IMR-90 (cell line): ENCODE data around the gene HMGCLL1. TPM values are rescaled to one million over a fixed set of nuclear protein-coding genes. Genes with fewer than 3 reads are reported as not detected.

ENCODE experiments used
- ATAC-seq: fragments of 200-7000 bp; cut with Tn5 transposase; 2 replicates; pipeline ENCODE4 v1.9.1; 2020; ENCODE audit warnings: low read depth, mild to moderate bottlenecking, moderate library complexity
- BruUV-seq: library from RNA; stranded (reverse); fragments of 400-500 nt; replicated peaks from 2 replicates; lab custom pipeline; 2021; lab: Mats Ljungman, UMichigan
- CTCF ChIA-PET: fragments of 300-600 bp; formaldehyde crosslinking; extraction: SDS; loops from one replicate; lab custom pipeline; 2021; ENCODE audit warnings: antibody characterized with exemption; lab: Yijun Ruan, JAX
- POLR2A ChIA-PET: fragments of 300-600 bp; sonication (Branson Sonifier 250); formaldehyde crosslinking; loops from one replicate; lab custom pipeline; 2022; ENCODE audit warnings: antibody characterized with exemption; ENCODE audit not compliant: unreplicated experiment; lab: Charles Lee
- DNase-seq: peaks from one replicate; pipeline ENCODE4 v3.0.0; 2013
- H2AFZ ChIP-seq: replicated peaks from 2 replicates; pipeline ENCODE3; 2013; ENCODE audit warnings: low read length, mild to moderate bottlenecking; ENCODE audit not compliant: poor library complexity
- H2AK5ac ChIP-seq: 2 replicates; pipeline ENCODE4 v1.6.1; 2013; ENCODE audit warnings: low read depth, low read length, inconsistent platforms
- H2AK9ac ChIP-seq: replicated peaks from 2 replicates; pipeline ENCODE3; 2013; ENCODE audit warnings: mild to moderate bottlenecking, low read depth, low read length, moderate library complexity; ENCODE audit not compliant: poor library complexity
- H2BK120ac ChIP-seq: 2 replicates; pipeline ENCODE4 v1.6.1; 2013; ENCODE audit warnings: low read depth, low read length, inconsistent platforms
- H2BK15ac ChIP-seq: 3 replicates; pipeline ENCODE4 v1.6.1; 2013; ENCODE audit warnings: low read depth, low read length, inconsistent platforms
- H2BK20ac ChIP-seq: 2 replicates; pipeline ENCODE4 v1.6.1; 2013; ENCODE audit warnings: low read depth, mild to moderate bottlenecking, inconsistent platforms, low read length, moderate library complexity
- H2BK5ac ChIP-seq: 2 replicates; pipeline ENCODE4 v1.6.1; 2013; ENCODE audit warnings: mild to moderate bottlenecking, low read depth, low read length, inconsistent platforms; ENCODE audit not compliant: poor library complexity, severe bottlenecking
- H3K14ac ChIP-seq: replicated peaks from 2 replicates; pipeline ENCODE4 v1.6.1; 2013; ENCODE audit warnings: low read depth, low read length, inconsistent platforms
- H3K18ac ChIP-seq: 2 replicates; pipeline ENCODE4 v1.6.1; 2013; ENCODE audit warnings: low read depth, low read length, control low read depth
- H3K23ac ChIP-seq: 2 replicates; pipeline ENCODE4 v1.6.1; 2013; ENCODE audit warnings: low read depth, low read length, inconsistent platforms
- H3K27ac ChIP-seq: 2 replicates; pipeline ENCODE4 v1.5.1; 2013; ENCODE audit warnings: mild to moderate bottlenecking, control low read depth, low read length; ENCODE audit not compliant: insufficient read depth
- H3K27me3 ChIP-seq: 2 replicates; pipeline ENCODE4 v1.6.1; 2013; ENCODE audit warnings: low read length; ENCODE audit not compliant: control insufficient read depth, insufficient read depth
- H3K36me3 ChIP-seq: 2 replicates; pipeline ENCODE4 v1.6.1; 2013; ENCODE audit warnings: low read length, mixed read lengths; ENCODE audit not compliant: control insufficient read depth, insufficient read depth
- H3K4ac ChIP-seq: 2 replicates; pipeline ENCODE4 v1.6.1; 2013; ENCODE audit warnings: low read depth, low read length, inconsistent platforms
- H3K4me1 ChIP-seq: 2 replicates; pipeline ENCODE4 v1.6.1; 2013; ENCODE audit warnings: low read length, mixed read lengths; ENCODE audit not compliant: control insufficient read depth, insufficient read depth
- H3K4me2 ChIP-seq: 2 replicates; pipeline ENCODE4 v1.6.1; 2013; ENCODE audit warnings: low read depth, mild to moderate bottlenecking, control low read depth, low read length, moderate library complexity
- H3K4me3 ChIP-seq: 2 replicates; pipeline ENCODE4 v1.5.1; 2013; ENCODE audit warnings: low read depth, mild to moderate bottlenecking, control low read depth, low read length, moderate library complexity; ENCODE audit not compliant: insufficient read depth
- H3K56ac ChIP-seq: 2 replicates; pipeline ENCODE4 v1.6.1; 2013; ENCODE audit warnings: low read length, inconsistent platforms; ENCODE audit not compliant: insufficient read depth; ENCODE audit errors: extremely low read depth
- H3K79me1 ChIP-seq, 2 experiments: 2 replicates each; pipeline ENCODE4 v1.6.1; 2013; ENCODE audit warnings: low read length in 2 of 2, inconsistent platforms in 1 of 2, low read depth in 1 of 2
- H3K9ac ChIP-seq: 2 replicates; pipeline ENCODE4 v1.6.1; 2013; ENCODE audit warnings: low read depth, low read length, control low read depth
- H3K9me1 ChIP-seq: 2 replicates; pipeline ENCODE4 v1.6.1; 2013; ENCODE audit warnings: low read length, inconsistent platforms; ENCODE audit not compliant: insufficient read depth
- H3K9me3 ChIP-seq: 2 replicates; pipeline ENCODE4 v1.6.1; 2013; ENCODE audit warnings: low read length; ENCODE audit not compliant: control insufficient read depth, insufficient read depth
- H4K20me1 ChIP-seq: 2 replicates; pipeline ENCODE4 v1.6.1; 2013; ENCODE audit warnings: low read length, inconsistent platforms; ENCODE audit not compliant: insufficient read depth
- H4K5ac ChIP-seq: 2 replicates; pipeline ENCODE4 v1.6.1; 2013; ENCODE audit warnings: mild to moderate bottlenecking, low read depth, low read length, control low read depth
- H4K8ac ChIP-seq, 2 experiments: 2 replicates each; pipeline ENCODE4 v1.6.1; 2013; ENCODE audit warnings: low read depth in 2 of 2, low read length in 2 of 2, control low read depth in 1 of 2, inconsistent platforms in 1 of 2
- H4K91ac ChIP-seq: 2 replicates; pipeline ENCODE4 v1.6.1; 2013; ENCODE audit warnings: low read depth, low read length, inconsistent platforms; ENCODE audit not compliant: insufficient read depth
- BHLHE40 ChIP-seq: fragments of 150-350 bp; IDR thresholded peaks from 2 replicates; pipeline ENCODE4 v1.6.1; 2016; ENCODE audit warnings: mild to moderate bottlenecking, low read depth, low read length
- CEBPB ChIP-seq: IDR thresholded peaks from 2 replicates; pipeline ENCODE4 v1.6.1; 2012; ENCODE audit warnings: low read depth, low read length, improper control_type of control experiment
- CHD1 ChIP-seq: IDR thresholded peaks from 2 replicates; pipeline ENCODE4 v1.6.1; 2012; ENCODE audit warnings: low read depth, low read length, improper control_type of control experiment
- FOS ChIP-seq: fragments of 150-350 bp; IDR thresholded peaks from 2 replicates; pipeline ENCODE4 v1.6.1; 2016; ENCODE audit warnings: low read depth, low read length
- MAFK ChIP-seq: IDR thresholded peaks from 2 replicates; pipeline ENCODE4 v1.6.1; 2012; ENCODE audit warnings: low read depth, low read length, improper control_type of control experiment
- MXI1 ChIP-seq: IDR thresholded peaks from 2 replicates; pipeline ENCODE4 v1.6.1; 2012; ENCODE audit warnings: low read depth, mild to moderate bottlenecking, low read length, moderate library complexity, borderline replicate concordance
- NFE2L2 ChIP-seq: fragments of 150-350 bp; IDR thresholded peaks from 2 replicates; pipeline ENCODE4 v1.6.1; 2016; ENCODE audit warnings: low read depth, mild to moderate bottlenecking, low read length
- POLR2A ChIP-seq: IDR thresholded peaks from 2 replicates; pipeline ENCODE4 v1.6.1; 2012; ENCODE audit warnings: mild to moderate bottlenecking, low read depth, low read length
- RAD21 ChIP-seq: IDR thresholded peaks from 2 replicates; pipeline ENCODE4 v1.6.1; 2012; ENCODE audit warnings: low read length, improper control_type of control experiment
- RCOR1 ChIP-seq: IDR thresholded peaks from 2 replicates; pipeline ENCODE4 v1.6.1; 2012; ENCODE audit warnings: mild to moderate bottlenecking, low read length, improper control_type of control experiment; ENCODE audit not compliant: insufficient replicate concordance
- RFX5 ChIP-seq: IDR thresholded peaks from 2 replicates; pipeline ENCODE4 v1.8.0; 2012; ENCODE audit warnings: low read depth, mild to moderate bottlenecking, low read length, moderate library complexity
- SMC3 ChIP-seq: fragments of 150-350 bp; IDR thresholded peaks from 2 replicates; pipeline ENCODE4 v1.6.1; 2016; ENCODE audit warnings: low read depth, mild to moderate bottlenecking, antibody characterized with exemption, low read length, moderate library complexity
- WGBS, 2 experiments: methylation state at CpG; one replicate each; pipeline versions ENCODE4 v1.1.5 to v1.1.7; 2013; ENCODE audit warnings: missing lambda C conversion rate in 2 of 2; ENCODE audit not compliant: insufficient read length in 1 of 2; ENCODE audit errors: extremely low coverage in 2 of 2; 5-methylcytosine and 5-hydroxymethylcytosine counted together
- dilution Hi-C: fragments of 300-500 bp; cut with HindIII; formaldehyde crosslinking; loops from one replicate; pipeline ENCODE4 v1.14.3; 2018; ENCODE audit warnings: low sequenced_read_pairs; ENCODE audit not compliant: unreplicated experiment
- in situ Hi-C: fragments of 300-500 bp; cut with MboI; formaldehyde crosslinking; loops from 3 replicates; pipeline ENCODE4 v1.14.3; 2019; ENCODE audit warnings: low sequenced_read_pairs, inconsistent platforms, mixed read lengths
- intact Hi-C: fragments of 100-400 bp; cut with micrococcal nuclease; formaldehyde crosslinking; loops from 2 replicates; pipeline ENCODE4 v1.10.0; 2022
- polyA plus RNA-seq, 3 experiments: library from polyadenylated mRNA; depleted of rRNA; stranded (reverse); fragments of >200 nt; gene quantifications; 2 replicates each; pipeline ENCODE4 v1.2.3, GENCODE V29; 2012; ENCODE audit warnings: low replicate concordance in 1 of 3
- total RNA-seq: library from RNA; depleted of rRNA; stranded (reverse); fragments of >200 nt; gene quantifications from 2 replicates; pipeline ENCODE4 v1.2.3, GENCODE V29; 2012
- TF ChIP-seq, protein P1 (sequence below): fragments of 150-350 bp; IDR thresholded peaks from 2 replicates; pipeline ENCODE4 v1.6.1; 2016; ENCODE audit warnings: low read depth, mild to moderate bottlenecking, low read length, moderate library complexity, borderline replicate concordance
- TF ChIP-seq, protein P2 (sequence below): fragments of 150-350 bp; IDR thresholded peaks from 2 replicates; pipeline ENCODE4 v1.6.1; 2017; ENCODE audit warnings: mild to moderate bottlenecking, antibody characterized with exemption, low read length, low read depth
- TF ChIP-seq, protein P3 (sequence below): conservative IDR thresholded peaks from 2 replicates; pipeline ENCODE4 v1.5.1; 2012; ENCODE audit warnings: mild to moderate bottlenecking, low read depth, low read length, improper control_type of control experiment

The HMGCLL1 gene
- total and polyA plus RNA-seq, 2 of the 4 experiments (the other 2 are of a cell fraction) = 0.03 TPM; not detected in 1

DNA sequence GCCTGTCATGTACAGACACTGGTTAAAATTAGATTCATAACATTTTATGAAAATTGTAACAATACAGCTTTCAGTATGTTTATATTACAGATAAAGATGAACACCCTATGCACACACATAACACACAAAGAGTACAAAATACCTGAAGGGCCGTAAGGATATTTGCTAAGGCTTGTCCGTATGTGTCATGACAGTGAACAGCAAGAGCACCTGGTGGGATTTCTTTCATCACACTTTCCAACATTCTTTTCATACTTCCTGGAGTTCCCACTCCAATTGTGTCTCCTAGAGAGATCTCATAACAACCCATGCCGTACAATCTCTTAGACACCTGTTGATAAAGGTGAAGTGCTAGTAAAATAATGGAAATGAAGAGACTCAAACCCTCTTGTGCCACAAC lies 83.7 kb downstream of the HMGCLL1 start:
- Histone ChIP-seq H3K56ac (no peak overlapping the region), H3K14ac (no peak overlapping the region), H3K27me3 (no peaks in the 10 kb centered on the region), H3K23ac (no peak overlapping the region), H4K8ac (no peak overlapping the region), H2BK5ac (no peak overlapping the region), H3K79me1 (no peaks in the 10 kb centered on the region), H3K9me1 (no peaks in the 10 kb centered on the region), H2BK15ac (no peak overlapping the region), H2BK20ac (no peak overlapping the region), H4K5ac (no peak overlapping the region), H3K18ac (no peak overlapping the region), H3K4me2 (no peak overlapping the region), H3K4me1 (no peaks in the 10 kb centered on the region), H2AK5ac (no peak overlapping the region), H3K27ac (no peak overlapping the region), H3K4ac (no peak overlapping the region), H4K91ac (no peak overlapping the region), H4K20me1 (no peaks in the 10 kb centered on the region), H3K36me3 (no peaks in the 10 kb centered on the region), H3K4me3 (no peak overlapping the region), H3K9me3 (no peaks in the 10 kb centered on the region), H3K9ac (no peak overlapping the region), H2AK9ac (no peak overlapping the region), H2AFZ (no peak overlapping the region), H2BK120ac (no peak overlapping the region)
- TF ChIP-seq, protein P1, sequence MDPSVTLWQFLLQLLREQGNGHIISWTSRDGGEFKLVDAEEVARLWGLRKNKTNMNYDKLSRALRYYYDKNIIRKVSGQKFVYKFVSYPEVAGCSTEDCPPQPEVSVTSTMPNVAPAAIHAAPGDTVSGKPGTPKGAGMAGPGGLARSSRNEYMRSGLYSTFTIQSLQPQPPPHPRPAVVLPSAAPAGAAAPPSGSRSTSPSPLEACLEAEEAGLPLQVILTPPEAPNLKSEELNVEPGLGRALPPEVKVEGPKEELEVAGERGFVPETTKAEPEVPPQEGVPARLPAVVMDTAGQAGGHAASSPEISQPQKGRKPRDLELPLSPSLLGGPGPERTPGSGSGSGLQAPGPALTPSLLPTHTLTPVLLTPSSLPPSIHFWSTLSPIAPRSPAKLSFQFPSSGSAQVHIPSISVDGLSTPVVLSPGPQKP = no peak
- TF ChIP-seq, protein P2, sequence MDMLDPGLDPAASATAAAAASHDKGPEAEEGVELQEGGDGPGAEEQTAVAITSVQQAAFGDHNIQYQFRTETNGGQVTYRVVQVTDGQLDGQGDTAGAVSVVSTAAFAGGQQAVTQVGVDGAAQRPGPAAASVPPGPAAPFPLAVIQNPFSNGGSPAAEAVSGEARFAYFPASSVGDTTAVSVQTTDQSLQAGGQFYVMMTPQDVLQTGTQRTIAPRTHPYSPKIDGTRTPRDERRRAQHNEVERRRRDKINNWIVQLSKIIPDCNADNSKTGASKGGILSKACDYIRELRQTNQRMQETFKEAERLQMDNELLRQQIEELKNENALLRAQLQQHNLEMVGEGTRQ = no peak
- TF ChIP-seq SMC3 (no peak), RFX5 (no peak), POLR2A (no peak), RCOR1 (no peak), RAD21 (no peak), CHD1 (no peak), BHLHE40 (no peak), MAFK (no peak), FOS (no peak), MXI1 (no peak), CEBPB (no peak), NFE2L2 (no peak)
- TF ChIP-seq, protein P3, sequence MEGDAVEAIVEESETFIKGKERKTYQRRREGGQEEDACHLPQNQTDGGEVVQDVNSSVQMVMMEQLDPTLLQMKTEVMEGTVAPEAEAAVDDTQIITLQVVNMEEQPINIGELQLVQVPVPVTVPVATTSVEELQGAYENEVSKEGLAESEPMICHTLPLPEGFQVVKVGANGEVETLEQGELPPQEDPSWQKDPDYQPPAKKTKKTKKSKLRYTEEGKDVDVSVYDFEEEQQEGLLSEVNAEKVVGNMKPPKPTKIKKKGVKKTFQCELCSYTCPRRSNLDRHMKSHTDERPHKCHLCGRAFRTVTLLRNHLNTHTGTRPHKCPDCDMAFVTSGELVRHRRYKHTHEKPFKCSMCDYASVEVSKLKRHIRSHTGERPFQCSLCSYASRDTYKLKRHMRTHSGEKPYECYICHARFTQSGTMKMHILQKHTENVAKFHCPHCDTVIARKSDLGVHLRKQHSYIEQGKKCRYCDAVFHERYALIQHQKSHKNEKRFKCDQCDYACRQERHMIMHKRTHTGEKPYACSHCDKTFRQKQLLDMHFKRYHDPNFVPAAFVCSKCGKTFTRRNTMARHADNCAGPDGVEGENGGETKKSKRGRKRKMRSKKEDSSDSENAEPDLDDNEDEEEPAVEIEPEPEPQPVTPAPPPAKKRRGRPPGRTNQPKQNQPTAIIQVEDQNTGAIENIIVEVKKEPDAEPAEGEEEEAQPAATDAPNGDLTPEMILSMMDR = no peak
- no TSS peak for BruUV-seq
- dilution Hi-C loops (no loop called here), intact Hi-C loops (no loop called here), in situ Hi-C loops (no loop called here)
- no peak for DNase-seq
- no peak for ATAC-seq
- ChIA-PET POLR2A (no interaction called here), CTCF (no interaction called here)
- whole genome bisulfite sequencing, 2 experiments = no CpG with 5 or more reads among the region's 3 CpGs
